ENCODE results near the gene STK10. TPM values are rescaled to one million over a fixed set of nuclear protein-coding genes. Genes with fewer than 3 reads are reported as not detected.

STK10 gene
- total RNA-seq, 3 donors from 2014 or later, result 17.1 to 32.5 (median 23.3) TPM

- Histone ChIP-seq H3K9me3 (no peaks in the 10 kb centered on the region), H3K27ac (no peak overlapping the region), H3K4me1 (no peaks in the 10 kb centered on the region), H3K36me3 (no peaks in the 10 kb centered on the region), H3K27me3 (no peaks in the 10 kb centered on the region), H3K4me3 (no peak overlapping the region)
- intact Hi-C loops (cut with DNase I; ENCODE audit: low total_unique reads), result no loop called here
- no peak for DNase-seq (ENCODE audit: low spot score in 2 of 2)
- no peak for TF ChIP-seq POLR2A (IDR thresholded peaks at IDR 0.05)
- no peak for TF ChIP-seq POLR2AphosphoS5 (IDR thresholded peaks at IDR 0.05)
- no peak for TF ChIP-seq CTCF (IDR thresholded peaks at IDR 0.05)
Observed at GRCh38 chr5:172058088-172058487, 129.9 kb downstream of the STK10 start.

GRCh38 chr5:172055996-172056395, 132.0 kb downstream of the STK10 start:
- no peaks in the 10 kb centered on the region for H3K4me1 ChIP-seq
- H3K27me3 ChIP-seq, result no peaks in the 10 kb centered on the region
- no peak overlapping the region for H3K27ac ChIP-seq
- TF ChIP-seq CTCF (IDR thresholded peaks at IDR 0.05), result no peak
- no peak for TF ChIP-seq POLR2A (IDR thresholded peaks at IDR 0.05)
- TF ChIP-seq POLR2AphosphoS5 (IDR thresholded peaks at IDR 0.05), result no peak
- no peaks in the 10 kb centered on the region for H3K9me3 ChIP-seq
- H3K36me3 ChIP-seq, result no peaks in the 10 kb centered on the region
- H3K4me3 ChIP-seq, result no peak overlapping the region
- intact Hi-C loops (cut with DNase I; ENCODE audit: low total_unique reads), result no loop called here
- DNase-seq (ENCODE audit: low spot score in 2 of 2), result no peak

GRCh38 chr5:172055421-172055820, 132.6 kb downstream of the STK10 start:
- intact Hi-C loops (cut with DNase I; ENCODE audit: low total_unique reads), result no loop called here
- no peak overlapping the region for H3K27ac ChIP-seq
- H3K4me3 ChIP-seq, result no peak overlapping the region
- H3K4me1 ChIP-seq, result no peaks in the 10 kb centered on the region
- no peaks in the 10 kb centered on the region for H3K36me3 ChIP-seq
- H3K9me3 ChIP-seq, result no peaks in the 10 kb centered on the region
- DNase-seq (ENCODE audit: low spot score in 2 of 2), result no peak
- no peak for TF ChIP-seq CTCF (IDR thresholded peaks at IDR 0.05)
- TF ChIP-seq POLR2AphosphoS5 (IDR thresholded peaks at IDR 0.05), result no peak
- no peak for TF ChIP-seq POLR2A (IDR thresholded peaks at IDR 0.05)
- H3K27me3 ChIP-seq, result no peaks in the 10 kb centered on the region

GRCh38 chr5:172054611-172055153, 133.3 kb downstream of the STK10 start:
- H3K4me1 ChIP-seq, result no peaks in the 10 kb centered on the region
- TF ChIP-seq POLR2AphosphoS5 (IDR thresholded peaks at IDR 0.05), result no peak
- TF ChIP-seq POLR2A (IDR thresholded peaks at IDR 0.05), result no peak
- no peak for TF ChIP-seq CTCF (IDR thresholded peaks at IDR 0.05)
- no peaks in the 10 kb centered on the region for H3K9me3 ChIP-seq
- intact Hi-C loops (cut with DNase I; ENCODE audit: low total_unique reads), result no loop called here
- no peak for DNase-seq (ENCODE audit: low spot score in 2 of 2)
- H3K27me3 ChIP-seq, result no peaks in the 10 kb centered on the region
- H3K4me3 ChIP-seq, result no peak overlapping the region
- H3K27ac ChIP-seq, result no peak overlapping the region
- H3K36me3 ChIP-seq, result no peaks in the 10 kb centered on the region

GRCh38 chr5:172052450-172053236, 135.4 kb downstream of the STK10 start:
- Histone ChIP-seq H3K4me1 (no peaks in the 10 kb centered on the region), H3K27me3 (no peaks in the 10 kb centered on the region), H3K4me3 (no peak overlapping the region), H3K9me3 (no peaks in the 10 kb centered on the region), H3K36me3 (no peaks in the 10 kb centered on the region), H3K27ac (peak overlapping the region; percentile 42 to 48)
- intact Hi-C loops (cut with DNase I; ENCODE audit: low total_unique reads), result no loop called here
- peak in 1 of 2 donors; percentile 51 for DNase-seq (ENCODE audit: low spot score in 2 of 2)
- TF ChIP-seq CTCF (IDR thresholded peaks at IDR 0.05) (no peak), POLR2A (IDR thresholded peaks at IDR 0.05) (no peak), POLR2AphosphoS5 (IDR thresholded peaks at IDR 0.05) (no peak)

Measured in breast epithelium (tissue), 4 donors.